Spleen (tissue), 7 donors: Measurements from ENCODE around the gene SLAMF7.

Experiments used
- POLR2A ChIP-seq, 3 donors: fragments of 450-650 bp; IDR thresholded peaks; one replicate each; pipeline ENCODE4 v1.5.1; 2017; ENCODE audit warnings: antibody characterized with exemption in 3 of 3, mild to moderate bottlenecking in 1 of 3
- POLR2AphosphoS5 ChIP-seq, 3 donors: sonication (generic); formaldehyde crosslinking; IDR thresholded peaks; one replicate each; pipeline ENCODE4 v1.5.1; 2017; ENCODE audit warnings: antibody characterized with exemption in 3 of 3
- TF ChIP-seq, protein P1 (sequence below), 11 experiments: fragments of 200-600 bp in 7 of 11; fragments of 450-650 bp in 4 of 11; sonication (generic) in 4 of 11; IDR thresholded peaks in 8 of 11; conservative IDR thresholded peaks in 3 of 11; 1 replicate in 7 of 11; 2 replicates in 4 of 11; pipeline versions ENCODE4 v1.4.0 to v1.8.0; 2016 to 2021; ENCODE audit warnings: antibody characterized with exemption in 11 of 11, inconsistent platforms in 4 of 11, mild to moderate bottlenecking in 1 of 11
- donor health status: DM: no; HTN: no; CAD: no; lungs with moderate emphysema.
- donor health status: DM: no; HTN: no; CAD: no.
- donor health status: DM: no; HTN: no; CAD: no.

DNA sequence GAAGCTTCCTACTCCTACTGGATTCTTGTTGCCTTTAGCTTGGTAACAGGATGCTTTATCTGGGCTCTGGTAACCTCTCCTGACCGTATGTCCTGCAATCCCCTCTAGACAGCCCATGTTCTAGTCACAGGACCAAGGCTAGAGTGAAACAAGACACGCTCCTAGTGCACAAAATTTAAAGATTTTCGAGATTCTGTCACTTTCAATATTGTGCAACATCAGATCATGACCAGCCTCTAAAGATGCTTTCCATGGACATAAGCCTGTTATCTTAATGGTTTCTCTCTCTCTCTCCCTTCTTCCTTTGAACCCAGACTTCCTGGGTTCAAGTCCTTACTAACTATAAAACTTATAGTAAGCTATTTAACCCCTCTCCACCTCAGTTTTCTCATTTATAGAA lies 55.3 kb downstream of the SLAMF7 start:
- TF ChIP-seq POLR2AphosphoS5 (IDR thresholded peaks at IDR 0.05) (no peak), POLR2A (IDR thresholded peaks at IDR 0.05) (no peak)
- TF ChIP-seq, protein P1, sequence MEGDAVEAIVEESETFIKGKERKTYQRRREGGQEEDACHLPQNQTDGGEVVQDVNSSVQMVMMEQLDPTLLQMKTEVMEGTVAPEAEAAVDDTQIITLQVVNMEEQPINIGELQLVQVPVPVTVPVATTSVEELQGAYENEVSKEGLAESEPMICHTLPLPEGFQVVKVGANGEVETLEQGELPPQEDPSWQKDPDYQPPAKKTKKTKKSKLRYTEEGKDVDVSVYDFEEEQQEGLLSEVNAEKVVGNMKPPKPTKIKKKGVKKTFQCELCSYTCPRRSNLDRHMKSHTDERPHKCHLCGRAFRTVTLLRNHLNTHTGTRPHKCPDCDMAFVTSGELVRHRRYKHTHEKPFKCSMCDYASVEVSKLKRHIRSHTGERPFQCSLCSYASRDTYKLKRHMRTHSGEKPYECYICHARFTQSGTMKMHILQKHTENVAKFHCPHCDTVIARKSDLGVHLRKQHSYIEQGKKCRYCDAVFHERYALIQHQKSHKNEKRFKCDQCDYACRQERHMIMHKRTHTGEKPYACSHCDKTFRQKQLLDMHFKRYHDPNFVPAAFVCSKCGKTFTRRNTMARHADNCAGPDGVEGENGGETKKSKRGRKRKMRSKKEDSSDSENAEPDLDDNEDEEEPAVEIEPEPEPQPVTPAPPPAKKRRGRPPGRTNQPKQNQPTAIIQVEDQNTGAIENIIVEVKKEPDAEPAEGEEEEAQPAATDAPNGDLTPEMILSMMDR (IDR thresholded peaks at IDR 0.05 in 8 of 11, conservative IDR thresholded peaks at IDR 0.05 in 3 of 11), result no peak
